NCI-H2029 treated with DMSO at 0.1 percent for 48 hours (cell line): ENCODE measurements around the gene BLVRB.

Experiments
- DNase-seq: peaks from one replicate; lab custom pipeline; 2025; lab: John Stamatoyannopoulos, UW

BLVRB gene

DNA sequence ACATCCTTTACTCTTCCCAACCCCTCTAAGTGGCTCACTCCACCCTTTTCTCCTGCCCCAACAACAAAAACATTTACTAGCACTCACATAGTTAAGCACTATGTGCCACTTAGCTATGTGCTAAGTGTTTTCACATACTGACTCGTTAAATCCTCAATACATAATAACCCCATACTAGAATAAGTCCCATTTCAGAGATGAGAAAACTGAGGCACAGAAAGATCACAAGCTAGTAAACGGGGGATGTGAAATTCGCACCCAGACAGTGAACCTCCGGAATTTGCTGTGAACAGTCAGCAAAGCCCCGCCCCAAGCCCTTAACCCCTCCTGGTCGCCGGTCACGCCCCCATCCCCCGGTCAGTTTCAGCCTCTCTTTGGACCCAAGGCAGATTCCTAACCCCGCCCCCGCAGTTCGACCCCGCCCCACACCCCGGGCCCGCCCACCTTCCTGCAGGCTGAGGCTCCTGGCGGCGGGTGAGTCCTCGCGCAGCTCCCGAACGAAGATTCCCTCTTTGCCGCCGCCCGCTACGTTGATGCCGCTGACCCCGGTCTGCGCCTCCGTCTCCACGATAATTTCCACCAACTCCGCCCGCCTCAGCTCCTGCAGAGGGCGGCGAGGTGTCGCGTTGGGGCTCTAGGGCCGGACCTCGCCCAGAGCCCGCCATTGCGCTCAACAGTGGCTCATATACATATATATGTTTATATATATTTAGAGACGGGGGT is 62.1 kb downstream of the BLVRB start:
- peak; percentile 19 for DNase-seq

GRCh38 chr19:40400559-40400958 is 65.0 kb downstream of the BLVRB start:
- DNase-seq: no peak

- no peak for DNase-seq
Observed at GRCh38 chr19:40398417-40399131, 67.0 kb downstream of the BLVRB start.
